Epithelial cell of proximal tubule (primary cell): ENCODE data around the gene ROR1. TPM values are rescaled to one million over a fixed set of nuclear protein-coding genes. Genes with fewer than 3 reads are reported as not detected.
A peak's percentile ranks its signal among the peaks of the same experiment; 100 is the strongest.
"Not testable (repeated sequence)": the region's sequence is repeated elsewhere in the genome, so short reads cannot be mapped to it uniquely, and the experiment has no call there.

Experiments used
- DNase-seq: peaks from one replicate; pipeline ENCODE4 v3.0.0-alpha.2; 2011; ENCODE audit warnings: low read depth
- H3K4me3 ChIP-seq: 2 replicates; pipeline ENCODE4 v1.5.1; 2011; ENCODE audit warnings: low read depth, mild to moderate bottlenecking, low read length
- total RNA-seq: library from RNA; depleted of rRNA; stranded (reverse); fragments of >200 nt; gene quantifications from 2 replicates; pipeline ENCODE4 v1.2.3, GENCODE V29; 2015
- TF ChIP-seq, protein P1 (sequence below): conservative IDR thresholded peaks from 2 replicates; pipeline ENCODE4 v1.5.1; 2012; ENCODE audit warnings: low read depth, mild to moderate bottlenecking, low read length

The ROR1 gene
- total RNA-seq, 1 donor from 2014 or later, result 5.9 TPM

DNA sequence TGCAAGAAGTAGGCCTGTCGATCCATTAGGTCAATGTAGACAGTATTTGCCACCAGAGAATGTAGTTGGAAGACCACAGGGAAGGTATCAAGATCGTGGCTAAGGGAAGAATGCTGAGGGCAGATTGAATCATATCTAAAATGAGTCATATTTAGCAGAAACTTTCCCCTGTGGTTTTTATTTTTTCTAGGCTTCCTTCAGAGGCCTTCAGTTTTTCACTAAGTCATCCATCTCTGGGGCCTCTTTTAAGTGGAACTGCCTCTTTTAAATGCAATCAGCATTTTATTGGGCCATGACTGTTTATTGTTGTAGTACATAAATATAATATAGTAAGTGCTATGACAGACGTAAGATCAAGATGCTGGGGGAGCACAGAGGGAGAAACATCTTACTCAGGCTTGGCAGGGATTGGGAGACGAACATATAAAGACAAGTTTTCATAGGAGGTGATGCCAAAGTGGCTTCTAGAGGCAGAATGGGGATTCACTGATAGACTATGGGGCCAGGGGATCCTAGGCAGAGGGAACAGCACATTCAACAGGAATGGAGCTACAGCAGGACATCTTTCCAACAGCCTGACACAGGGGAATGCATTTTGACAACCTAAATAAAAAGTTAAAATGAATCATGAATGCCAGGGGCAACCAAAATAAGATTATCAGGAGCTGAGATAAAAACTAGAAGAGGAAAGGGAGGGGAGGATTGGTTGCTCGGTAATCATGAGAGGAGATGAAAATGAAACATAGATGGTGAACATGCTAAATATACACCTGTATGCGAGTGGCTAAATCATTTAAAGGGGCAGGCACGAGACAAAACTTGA is 449.7 kb downstream of the ROR1 start:
- H3K4me3 ChIP-seq, result no peak overlapping the region
- TF ChIP-seq, protein P1, sequence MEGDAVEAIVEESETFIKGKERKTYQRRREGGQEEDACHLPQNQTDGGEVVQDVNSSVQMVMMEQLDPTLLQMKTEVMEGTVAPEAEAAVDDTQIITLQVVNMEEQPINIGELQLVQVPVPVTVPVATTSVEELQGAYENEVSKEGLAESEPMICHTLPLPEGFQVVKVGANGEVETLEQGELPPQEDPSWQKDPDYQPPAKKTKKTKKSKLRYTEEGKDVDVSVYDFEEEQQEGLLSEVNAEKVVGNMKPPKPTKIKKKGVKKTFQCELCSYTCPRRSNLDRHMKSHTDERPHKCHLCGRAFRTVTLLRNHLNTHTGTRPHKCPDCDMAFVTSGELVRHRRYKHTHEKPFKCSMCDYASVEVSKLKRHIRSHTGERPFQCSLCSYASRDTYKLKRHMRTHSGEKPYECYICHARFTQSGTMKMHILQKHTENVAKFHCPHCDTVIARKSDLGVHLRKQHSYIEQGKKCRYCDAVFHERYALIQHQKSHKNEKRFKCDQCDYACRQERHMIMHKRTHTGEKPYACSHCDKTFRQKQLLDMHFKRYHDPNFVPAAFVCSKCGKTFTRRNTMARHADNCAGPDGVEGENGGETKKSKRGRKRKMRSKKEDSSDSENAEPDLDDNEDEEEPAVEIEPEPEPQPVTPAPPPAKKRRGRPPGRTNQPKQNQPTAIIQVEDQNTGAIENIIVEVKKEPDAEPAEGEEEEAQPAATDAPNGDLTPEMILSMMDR, result no peak
- peak; percentile 30 for DNase-seq

DNA sequence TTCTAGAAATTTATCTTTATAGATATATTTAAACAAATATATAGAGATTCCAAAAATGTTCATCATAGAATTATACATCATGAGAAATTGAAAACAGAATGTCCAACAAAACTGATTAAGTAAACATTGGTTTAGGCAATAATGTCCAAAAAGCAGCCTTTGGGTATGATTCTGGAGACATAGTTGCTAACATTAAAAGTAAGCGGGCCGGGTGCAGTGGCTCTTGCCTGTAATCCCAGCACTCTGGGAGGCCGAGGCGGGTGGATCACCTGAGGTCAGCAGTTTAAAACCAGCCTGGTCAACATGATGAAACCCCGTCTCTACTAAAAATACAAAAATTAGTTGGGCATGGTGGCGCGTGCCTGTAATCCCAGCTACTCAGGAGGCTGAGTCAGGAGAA is 450.4 kb downstream of the ROR1 start:
- H3K4me3 ChIP-seq, DNase-seq: not testable (repeated sequence)

DNA sequence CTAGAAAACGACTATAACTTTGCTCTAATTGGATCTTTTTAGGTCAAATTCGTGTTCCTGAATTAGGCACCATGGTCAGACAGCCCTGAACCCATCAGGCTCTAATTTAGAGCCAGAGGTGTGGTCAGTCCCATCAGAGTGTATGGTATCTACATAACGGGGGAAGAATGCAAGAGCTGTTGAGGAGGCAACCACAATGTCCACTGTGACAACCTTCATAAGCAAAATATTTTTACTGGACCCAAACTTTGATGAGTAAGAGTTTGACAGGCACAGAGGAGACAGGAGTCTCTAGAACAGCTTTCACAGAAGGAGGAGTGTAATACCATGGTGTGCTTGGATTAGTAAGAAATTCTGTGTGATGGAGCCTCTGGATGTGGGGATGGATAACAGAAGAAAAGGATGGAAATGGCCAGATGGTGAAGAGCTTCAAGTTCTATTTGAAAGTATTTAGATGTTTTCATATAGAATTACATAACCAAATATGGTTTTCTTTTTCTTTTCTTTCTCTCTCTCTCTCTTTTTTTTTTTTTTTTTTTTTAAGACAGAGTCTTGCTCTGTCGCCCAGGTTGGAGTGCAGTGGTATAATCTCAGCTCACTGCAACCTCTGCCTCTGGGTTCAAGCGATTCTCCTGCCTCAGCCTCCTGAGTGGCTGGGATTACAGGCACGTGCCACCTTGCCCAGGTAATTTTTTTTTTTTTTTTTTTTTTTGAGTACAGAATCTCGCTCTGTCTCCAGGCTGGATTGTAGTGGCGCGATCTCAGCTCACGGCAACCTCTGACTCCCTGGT is 454.5 kb downstream of the ROR1 start:
- no peak for DNase-seq
- H3K4me3 ChIP-seq, result no peak overlapping the region
- TF ChIP-seq, protein P1, result no peak

DNA sequence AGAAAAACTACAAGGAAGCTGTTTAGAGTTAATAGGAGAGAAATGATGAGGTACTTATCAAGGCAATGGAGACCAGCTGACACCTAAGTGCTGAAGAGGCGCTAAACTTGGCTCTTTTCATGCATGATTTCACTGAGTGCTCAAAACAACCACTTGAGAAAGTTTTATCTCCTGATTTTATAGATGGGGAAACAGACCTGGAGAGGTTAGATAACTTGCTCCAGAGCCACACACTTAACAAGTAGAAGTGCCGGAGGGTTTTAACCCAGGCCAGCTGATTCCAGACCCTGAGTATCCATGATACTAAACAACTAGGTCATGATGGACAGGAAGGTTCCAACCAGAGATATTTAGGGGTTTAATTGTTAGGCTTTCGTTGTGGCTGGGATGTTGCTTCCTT is 455.5 kb downstream of the ROR1 start:
- TF ChIP-seq, protein P1, result no peak
- DNase-seq, result no peak
- no peak overlapping the region for H3K4me3 ChIP-seq

Other genes starting within 250 kb of the ROR1 start
- gene PGM1, start 180.6 kb upstream of the ROR1 start, total RNA-seq, result 44.3 and 77.3 TPM in 2 replicates